ENCODE results near the gene CYP2A13. TPM values are rescaled to one million over a fixed set of nuclear protein-coding genes. Genes with fewer than 3 reads are reported as not detected.
"Not testable (repeated sequence)": the region's sequence is repeated elsewhere in the genome, so short reads cannot be mapped to it uniquely, and the experiment has no call there.

Gene CYP2A13, protein sequence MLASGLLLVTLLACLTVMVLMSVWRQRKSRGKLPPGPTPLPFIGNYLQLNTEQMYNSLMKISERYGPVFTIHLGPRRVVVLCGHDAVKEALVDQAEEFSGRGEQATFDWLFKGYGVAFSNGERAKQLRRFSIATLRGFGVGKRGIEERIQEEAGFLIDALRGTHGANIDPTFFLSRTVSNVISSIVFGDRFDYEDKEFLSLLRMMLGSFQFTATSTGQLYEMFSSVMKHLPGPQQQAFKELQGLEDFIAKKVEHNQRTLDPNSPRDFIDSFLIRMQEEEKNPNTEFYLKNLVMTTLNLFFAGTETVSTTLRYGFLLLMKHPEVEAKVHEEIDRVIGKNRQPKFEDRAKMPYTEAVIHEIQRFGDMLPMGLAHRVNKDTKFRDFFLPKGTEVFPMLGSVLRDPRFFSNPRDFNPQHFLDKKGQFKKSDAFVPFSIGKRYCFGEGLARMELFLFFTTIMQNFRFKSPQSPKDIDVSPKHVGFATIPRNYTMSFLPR
- not detected for total RNA-seq

- DNase-seq = no peak
Observed at GRCh38 chr19:41088151-41088550, at the start of gene CYP2A13. Gene CYP2A13, plus strand, starts transcription at chr19:41088451. Its CDS starts 21 bp downstream, at chr19:41088472.

DNA sequence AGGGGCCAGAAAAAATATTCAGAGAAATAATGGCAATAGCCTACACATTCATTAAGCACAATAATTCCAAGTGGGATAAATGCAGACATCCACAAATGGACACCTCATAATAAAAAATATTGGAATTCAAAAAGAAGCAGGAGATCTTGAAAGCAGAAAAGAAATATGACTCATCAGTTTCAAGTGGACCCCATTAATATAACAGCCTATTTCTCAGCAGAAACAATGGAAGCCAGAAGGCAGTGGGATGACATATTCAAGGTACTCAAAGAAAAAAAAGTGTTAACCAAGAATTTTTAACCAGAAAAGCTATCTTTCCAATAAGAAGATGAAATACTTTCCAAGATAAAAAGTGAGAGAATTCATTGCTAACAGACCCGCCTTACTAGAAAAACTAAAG is 48.4 kb upstream of the CYP2A13 start:
- no peak for DNase-seq

- DNase-seq = not testable (repeated sequence)
Observed at GRCh38 chr19:41045095-41045494, 43.2 kb upstream of the CYP2A13 start.

DNA sequence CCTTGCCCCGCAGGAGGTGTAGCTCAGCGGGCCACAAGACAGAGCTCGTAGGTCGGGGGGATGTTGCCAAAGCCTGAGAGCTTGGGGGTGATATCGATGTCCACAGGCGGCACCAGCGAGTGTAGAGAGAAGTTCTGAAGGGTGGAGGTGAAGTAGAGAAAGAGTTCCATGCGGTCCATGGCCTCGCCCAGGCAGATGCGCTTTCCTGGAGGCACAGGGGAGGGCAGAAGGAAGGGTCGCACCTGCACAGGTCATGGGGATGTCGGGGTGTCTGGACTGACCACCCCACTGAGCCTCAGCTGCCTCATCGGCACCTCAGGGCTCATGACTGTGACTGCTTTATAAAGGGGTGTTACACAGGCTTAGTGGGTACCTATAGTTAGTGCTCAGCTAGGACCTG is 37.8 kb upstream of the CYP2A13 start:
- DNase-seq = no peak

DNA sequence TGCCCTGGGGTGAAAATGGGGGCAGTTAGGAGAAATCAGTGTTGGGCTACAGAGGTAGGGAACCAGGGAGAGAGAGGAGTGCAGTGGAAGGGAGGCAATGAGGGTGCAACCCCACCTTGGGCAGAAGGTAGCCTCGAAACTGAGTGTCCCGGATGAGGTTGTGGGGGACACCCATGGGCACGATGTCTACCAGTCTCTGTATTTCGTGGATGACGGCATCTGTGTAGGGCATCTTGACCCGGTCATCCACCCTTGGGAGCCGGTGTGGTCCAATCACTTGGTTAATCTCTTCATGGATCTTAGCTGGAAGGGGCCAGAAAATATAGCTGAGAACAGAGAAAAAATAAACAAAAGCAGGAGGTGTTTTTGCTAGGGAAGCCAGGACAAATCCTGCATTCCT is 36.1 kb upstream of the CYP2A13 start:
- not testable (repeated sequence) for DNase-seq

DNA sequence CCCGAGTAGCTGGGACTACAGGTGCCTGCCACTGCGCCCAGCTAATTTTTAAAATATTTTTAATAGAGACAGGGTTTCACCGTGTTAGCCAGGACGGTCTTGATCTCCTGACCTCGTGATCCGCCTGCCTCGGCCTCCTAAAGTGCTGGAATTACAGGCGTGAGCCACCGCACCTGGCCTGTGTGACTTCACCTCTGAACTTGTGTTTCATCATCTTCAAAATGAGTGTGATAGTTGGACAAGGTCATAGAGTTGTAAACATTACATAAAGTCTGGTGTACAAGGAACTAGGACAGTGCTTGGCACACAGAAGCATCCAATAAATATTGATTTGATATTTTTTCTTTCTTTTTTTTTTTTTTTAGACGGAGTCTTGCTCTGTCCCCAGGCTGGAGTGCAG is 34.9 kb upstream of the CYP2A13 start:
- not testable (repeated sequence) for DNase-seq

DNA sequence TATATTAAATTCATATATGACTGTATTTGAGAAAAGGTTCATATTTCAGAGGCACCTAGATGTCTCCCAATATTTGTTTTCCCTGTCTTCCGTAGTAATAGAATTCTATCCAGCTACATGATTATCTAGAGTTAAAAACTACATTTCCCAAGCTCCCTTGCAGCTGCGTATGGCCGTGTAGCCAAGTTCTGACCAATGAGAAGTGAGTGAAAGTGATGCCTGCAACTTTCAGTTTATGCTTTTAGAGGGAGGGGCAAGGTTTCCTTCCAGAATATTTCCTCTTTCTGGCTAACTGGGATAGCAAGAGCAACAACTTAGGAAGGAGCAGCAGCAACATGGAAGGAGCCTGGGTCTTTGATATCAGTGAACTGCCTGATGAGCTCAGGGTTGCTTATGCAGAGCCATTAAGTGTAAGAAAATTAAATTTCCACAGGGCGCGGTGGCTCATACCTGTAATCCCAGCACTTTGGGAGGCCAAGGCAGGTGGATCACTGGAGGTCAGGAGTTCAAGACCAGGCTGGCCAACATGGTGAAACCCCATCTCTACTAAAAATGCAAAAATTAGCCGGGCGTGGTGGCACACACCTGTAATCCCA is 23.2 kb upstream of the CYP2A13 start:
- peak; percentile 15 for DNase-seq

GRCh38 chr19:41076286-41076685 is 12.0 kb upstream of the CYP2A13 start:
- DNase-seq = no peak

- no peak for DNase-seq
Observed at GRCh38 chr19:41083516-41083915, 4.7 kb upstream of the CYP2A13 start.

- no peak for DNase-seq
Observed at GRCh38 chr19:41085748-41086415, 2.4 kb upstream of the CYP2A13 start.

- DNase-seq = no peak
Observed at GRCh38 chr19:41089959-41090358, 1.7 kb downstream of the CYP2A13 start.

DNA sequence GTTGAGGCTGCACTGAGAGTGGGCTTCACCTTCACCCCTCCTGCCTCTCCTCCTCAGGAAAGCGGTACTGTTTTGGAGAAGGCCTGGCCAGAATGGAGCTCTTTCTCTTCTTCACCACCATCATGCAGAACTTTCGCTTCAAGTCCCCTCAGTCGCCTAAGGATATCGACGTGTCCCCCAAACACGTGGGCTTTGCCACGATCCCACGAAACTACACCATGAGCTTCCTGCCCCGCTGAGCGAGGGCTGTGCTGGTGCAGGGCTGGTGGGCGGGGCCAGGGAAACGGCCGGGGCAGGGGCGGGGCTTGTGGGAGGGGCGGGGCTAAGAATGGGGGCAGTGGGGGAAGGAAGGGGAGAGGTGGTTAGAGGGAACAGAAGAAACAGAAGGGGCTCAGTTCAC is 7.5 kb downstream of the CYP2A13 start:
- DNase-seq = no peak

- DNase-seq = no peak
Observed at GRCh38 chr19:41096353-41096752, 8.1 kb downstream of the CYP2A13 start.

DNA sequence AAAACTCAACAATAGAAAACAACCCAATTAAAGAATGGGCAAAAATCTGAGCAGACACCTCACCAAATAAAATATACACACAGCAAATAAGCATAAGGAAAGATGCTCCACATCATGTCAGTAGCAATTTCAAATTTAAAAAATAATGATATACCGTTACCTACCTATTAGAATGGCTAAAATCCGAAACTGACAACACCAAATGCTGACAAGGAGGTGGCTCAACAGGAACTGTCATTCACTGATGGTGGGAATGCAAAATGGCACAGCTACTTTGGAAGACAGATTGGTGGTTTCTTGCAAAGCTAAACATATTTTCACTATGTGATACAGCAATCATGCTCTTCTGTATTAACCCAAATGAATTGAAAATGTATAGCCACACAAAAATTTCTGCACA is 9.1 kb downstream of the CYP2A13 start:
- DNase-seq = no peak

GRCh38 chr19:41098762-41099161 is 10.5 kb downstream of the CYP2A13 start:
- DNase-seq = no peak

- not testable (repeated sequence) for DNase-seq
Observed at GRCh38 chr19:41102210-41102609, 14.0 kb downstream of the CYP2A13 start.

DNA sequence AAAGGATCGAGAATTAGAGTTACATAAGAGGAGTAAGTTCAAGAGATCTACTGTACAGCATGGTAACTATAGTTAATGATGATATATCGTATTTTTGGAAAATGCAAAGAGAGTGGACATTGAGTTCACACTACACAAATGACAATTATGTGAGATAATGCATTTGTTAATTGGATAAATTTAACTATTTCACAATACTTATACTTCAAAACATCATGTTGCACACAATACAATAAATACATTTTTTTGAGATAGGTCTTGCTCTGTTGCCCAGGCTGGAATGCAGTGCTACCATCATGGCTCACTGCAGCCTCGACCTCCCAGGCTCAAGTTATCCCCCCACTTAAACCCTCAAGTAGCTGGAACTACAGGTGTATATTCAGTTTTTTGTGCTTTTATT is 17.9 kb downstream of the CYP2A13 start:
- no peak for DNase-seq

DNA sequence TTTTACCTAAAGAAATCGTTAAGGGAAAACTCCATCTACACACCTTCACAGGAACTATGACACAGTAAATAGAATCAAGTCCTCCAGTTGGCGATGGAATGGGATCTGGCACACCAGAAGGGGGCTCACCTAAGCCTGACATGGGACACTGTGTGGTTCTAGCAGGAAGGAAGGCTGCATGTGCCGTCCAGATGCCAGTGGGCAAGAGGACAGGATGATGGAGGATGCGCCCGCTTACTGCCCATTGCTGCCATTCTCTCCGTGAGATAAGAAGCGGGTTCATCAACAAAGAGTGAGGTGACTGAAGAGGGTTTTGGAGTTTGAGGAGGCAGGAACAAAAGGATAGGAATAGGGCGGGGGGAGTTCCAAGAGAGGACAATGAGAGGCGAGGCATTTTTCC is 23.0 kb downstream of the CYP2A13 start:
- DNase-seq = no peak

DNA sequence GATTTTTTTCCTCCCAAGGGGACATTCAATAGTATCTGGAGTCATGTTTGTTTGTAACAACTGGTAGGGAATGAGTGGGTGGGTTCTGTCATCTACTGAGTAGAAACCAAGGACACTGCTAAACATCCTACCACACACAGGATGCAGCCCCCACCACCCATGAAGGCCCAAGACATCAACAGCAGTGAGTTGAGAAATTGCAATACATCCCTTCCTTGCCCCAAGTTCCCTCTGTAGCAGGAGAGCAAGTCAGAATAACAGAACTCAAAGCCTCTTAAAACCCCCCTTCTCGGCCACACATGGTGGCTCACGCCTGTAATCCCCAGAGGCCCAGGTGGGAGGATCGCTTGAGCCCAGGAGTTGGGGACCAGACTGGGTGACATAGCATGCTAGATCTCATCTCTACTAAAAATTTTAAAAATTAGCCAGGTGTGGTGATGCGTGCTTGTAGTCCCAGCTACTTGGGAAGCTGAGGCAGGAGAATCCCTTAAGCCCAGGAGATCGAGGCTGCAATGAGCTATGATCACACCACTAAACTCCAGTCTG is 23.6 kb downstream of the CYP2A13 start:
- DNase-seq = no peak

DNA sequence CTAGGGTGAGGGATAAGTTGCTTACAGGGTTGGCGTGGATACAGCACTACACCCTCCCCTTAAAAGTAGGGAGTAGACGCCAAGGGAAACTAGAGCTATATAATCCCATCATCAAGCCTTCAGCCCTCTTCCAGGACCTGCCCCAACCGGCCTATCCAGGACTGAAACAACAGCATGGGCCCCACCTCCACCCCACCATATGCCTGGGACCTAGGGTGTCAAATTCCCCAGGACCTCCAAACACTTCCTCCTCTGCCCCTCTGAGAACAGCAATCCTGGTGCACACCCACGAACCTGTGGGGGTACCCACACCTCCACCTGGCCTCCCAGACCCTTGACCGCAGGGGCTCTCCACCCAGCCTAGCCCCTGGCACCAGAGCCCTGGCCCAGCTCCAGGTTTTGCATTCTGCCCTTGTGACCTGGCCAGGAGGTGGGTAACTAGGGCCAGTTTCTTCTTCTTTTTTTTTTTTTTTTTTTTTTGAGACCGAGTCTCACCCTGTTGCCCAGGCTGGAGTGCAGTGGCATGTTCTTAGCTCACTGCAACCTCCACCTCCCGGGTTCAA is 24.6 kb downstream of the CYP2A13 start:
- DNase-seq = peak; percentile 11

DNA sequence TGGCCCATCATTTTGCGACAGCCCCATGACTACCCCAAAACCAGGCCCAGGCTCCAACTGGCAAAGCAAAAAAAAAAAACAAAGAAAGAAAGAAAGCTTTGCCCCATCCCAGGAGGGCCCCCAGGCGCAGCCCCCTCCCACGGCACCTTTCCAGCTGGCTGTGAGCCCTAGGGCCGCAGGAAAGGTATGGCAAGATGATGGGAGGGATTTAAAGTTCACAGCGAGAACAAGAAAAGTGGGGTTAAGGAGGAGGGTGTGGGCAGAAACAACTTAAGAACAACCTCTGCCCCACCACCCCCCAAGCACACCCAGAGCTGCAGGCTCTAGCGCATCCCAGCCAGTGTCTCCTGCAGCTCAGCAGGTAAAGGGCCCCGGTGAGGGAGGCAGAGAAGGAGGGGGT is 25.9 kb downstream of the CYP2A13 start, which contains the start of gene CYP2F1:
CYP2F1 (plus strand) TSS at position 301 of the 400 bp plus-strand sequence. CDS start 1,757 bp downstream, outside the sequence.
- no peak for DNase-seq

- no peak for DNase-seq
Observed at GRCh38 chr19:41116261-41116660, 28.0 kb downstream of the CYP2A13 start.

Data from tongue (tissue), 2 donors.